Measurements from ENCODE around the gene MPO. TPM values are rescaled to one million over a fixed set of nuclear protein-coding genes. Genes with fewer than 3 reads are reported as not detected.

The MPO gene
- total RNA-seq, 1 experiment from 2014 or later, result not detected

DNA sequence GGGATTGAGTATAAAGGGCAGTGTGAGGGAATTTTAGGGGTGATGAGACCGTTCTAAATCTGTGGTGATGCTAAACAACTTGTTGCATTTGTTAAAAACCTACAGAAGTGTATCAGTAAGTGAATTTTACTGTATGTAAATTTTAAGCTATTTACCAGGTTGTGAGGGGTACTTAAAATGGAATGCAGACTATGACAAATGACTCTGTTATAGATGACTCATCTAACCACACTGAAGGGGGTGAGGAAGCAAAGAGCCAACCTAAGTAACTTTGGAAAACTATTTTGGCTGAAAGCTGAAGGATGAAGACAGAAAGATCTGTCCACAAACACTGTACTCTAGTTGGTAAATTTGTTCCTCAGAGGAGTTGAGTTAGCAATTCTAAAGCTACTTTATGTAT lies 56.4 kb downstream of the MPO start:
- Histone ChIP-seq H4K20me1 (ENCODE audit: insufficient read depth) (no peaks in the 10 kb centered on the region), H3K9ac (ENCODE audit: low read length) (no peak overlapping the region), H3K4me3 (replicated peaks in 1 of 2; ENCODE audit: low read depth in 1 of 2, low read length in 2 of 2) (peak overlapping the region in 1 of 2 experiments; percentile 32; a peak in 2 of 4 replicates), H3K27me3 (ENCODE audit: insufficient read depth, low read length) (no peaks in the 10 kb centered on the region), H3K4me1 (ENCODE audit: control insufficient read depth in 1 of 2, insufficient read depth in 2 of 2, low read length in 2 of 2) (peaks cover 12 to 18% of the 10 kb centered on the region in 2 experiments; a peak in 3 of 4 replicates), H2AFZ (ENCODE audit: low read depth, low read length, poor library complexity, severe bottlenecking) (peak overlapping the region; percentile 90), H3K9me2 (ENCODE audit: insufficient read depth) (peaks cover 2% of the 10 kb centered on the region; the same call in 1 of the 2 replicates), H3K9me3 (ENCODE audit: control insufficient read depth in 1 of 2, insufficient read depth in 1 of 2, low read depth in 1 of 2, low read length in 2 of 2) (no peaks in the 10 kb centered on the region), H3K4me2 (ENCODE audit: low read length) (peak overlapping the region; percentile 65), H3K79me2 (ENCODE audit: insufficient read depth, low read length) (no peaks in the 10 kb centered on the region), H3K27ac (ENCODE audit: low read depth, low read length) (no peak overlapping the region), H3K36me3 (ENCODE audit: control insufficient read depth in 1 of 2, insufficient read depth in 2 of 2, low read length in 2 of 2) (no peaks in the 10 kb centered on the region)
- DNase-seq (ENCODE audit: low read depth, low spot score), result peak; percentile 28
- intact Hi-C loops (cut with micrococcal nuclease), result no loop called here
- no TSS peak for BruUV-seq (replicated peaks)
- ChIA-PET POLR2A (no interaction called here), CTCF (interaction anchor here (1.1 kb wide), 1 partner anchor 9 kb away, joined by 3 read pairs; no protein-coding TSS in a partner anchor), RAD21 (ENCODE audit: low non-redundant PET in 1 of 2, low total read pairs in 2 of 2, uncharacterized antibody in 2 of 2, unreplicated experiment in 2 of 2) (no interaction called here)
- TF ChIP-seq ZFX (IDR thresholded peaks at IDR 0.05) (no peak), POLR2A (IDR thresholded peaks at IDR 0.05; ENCODE audit: borderline replicate concordance, extremely low read depth, insufficient read depth, insufficient read length) (no peak), ZBTB33 (IDR thresholded peaks at IDR 0.05; ENCODE audit: extremely low read depth, insufficient replicate concordance, low read length) (no peak), EGR1 (IDR thresholded peaks at IDR 0.05; ENCODE audit: low read depth) (no peak), RAD21 (IDR thresholded peaks at IDR 0.05; ENCODE audit: low read depth) (no peak), EZH2 (IDR thresholded peaks at IDR 0.05) (no peak), MAX (IDR thresholded peaks at IDR 0.05) (no peak), SP1 (IDR thresholded peaks at IDR 0.05; ENCODE audit: low read depth) (peak; percentile 30; the same call in 1 of the 2 replicates), FOSL1 (IDR thresholded peaks at IDR 0.05; ENCODE audit: low read depth) (peak; percentile 76), YY1 (IDR thresholded peaks at IDR 0.05; ENCODE audit: extremely low read depth, insufficient replicate concordance, low read depth, low read length) (no peak), CBX3 (IDR thresholded peaks at IDR 0.05; ENCODE audit: low read depth) (no peak), CEBPB (IDR thresholded peaks at IDR 0.05; ENCODE audit: low read depth) (no peak), ELF1 (IDR thresholded peaks at IDR 0.05; ENCODE audit: borderline replicate concordance, low read depth) (no peak), TCF7L2 (IDR thresholded peaks at IDR 0.05; ENCODE audit: borderline replicate concordance, extremely low read depth, insufficient read depth, insufficient read length) (no peak), SRF (IDR thresholded peaks at IDR 0.05; ENCODE audit: low read depth) (no peak), JUND (IDR thresholded peaks at IDR 0.05) (peak; percentile 67), SIN3A (IDR thresholded peaks at IDR 0.05; ENCODE audit: low read depth) (no peak), POLR2AphosphoS5 (IDR thresholded peaks at IDR 0.05; ENCODE audit: low read depth, low read length) (no peak), EZH2phosphoT487 (IDR thresholded peaks at IDR 0.05; ENCODE audit: borderline replicate concordance) (no peak)
- TF ChIP-seq, protein P1, sequence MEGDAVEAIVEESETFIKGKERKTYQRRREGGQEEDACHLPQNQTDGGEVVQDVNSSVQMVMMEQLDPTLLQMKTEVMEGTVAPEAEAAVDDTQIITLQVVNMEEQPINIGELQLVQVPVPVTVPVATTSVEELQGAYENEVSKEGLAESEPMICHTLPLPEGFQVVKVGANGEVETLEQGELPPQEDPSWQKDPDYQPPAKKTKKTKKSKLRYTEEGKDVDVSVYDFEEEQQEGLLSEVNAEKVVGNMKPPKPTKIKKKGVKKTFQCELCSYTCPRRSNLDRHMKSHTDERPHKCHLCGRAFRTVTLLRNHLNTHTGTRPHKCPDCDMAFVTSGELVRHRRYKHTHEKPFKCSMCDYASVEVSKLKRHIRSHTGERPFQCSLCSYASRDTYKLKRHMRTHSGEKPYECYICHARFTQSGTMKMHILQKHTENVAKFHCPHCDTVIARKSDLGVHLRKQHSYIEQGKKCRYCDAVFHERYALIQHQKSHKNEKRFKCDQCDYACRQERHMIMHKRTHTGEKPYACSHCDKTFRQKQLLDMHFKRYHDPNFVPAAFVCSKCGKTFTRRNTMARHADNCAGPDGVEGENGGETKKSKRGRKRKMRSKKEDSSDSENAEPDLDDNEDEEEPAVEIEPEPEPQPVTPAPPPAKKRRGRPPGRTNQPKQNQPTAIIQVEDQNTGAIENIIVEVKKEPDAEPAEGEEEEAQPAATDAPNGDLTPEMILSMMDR (IDR thresholded peaks at IDR 0.05 in 2 of 3, conservative IDR thresholded peaks at IDR 0.05 in 1 of 3; ENCODE audit: borderline replicate concordance in 1 of 3, insufficient read depth in 1 of 3, low read depth in 2 of 3, low read length in 2 of 3), result no peak
- TF ChIP-seq, protein P2, sequence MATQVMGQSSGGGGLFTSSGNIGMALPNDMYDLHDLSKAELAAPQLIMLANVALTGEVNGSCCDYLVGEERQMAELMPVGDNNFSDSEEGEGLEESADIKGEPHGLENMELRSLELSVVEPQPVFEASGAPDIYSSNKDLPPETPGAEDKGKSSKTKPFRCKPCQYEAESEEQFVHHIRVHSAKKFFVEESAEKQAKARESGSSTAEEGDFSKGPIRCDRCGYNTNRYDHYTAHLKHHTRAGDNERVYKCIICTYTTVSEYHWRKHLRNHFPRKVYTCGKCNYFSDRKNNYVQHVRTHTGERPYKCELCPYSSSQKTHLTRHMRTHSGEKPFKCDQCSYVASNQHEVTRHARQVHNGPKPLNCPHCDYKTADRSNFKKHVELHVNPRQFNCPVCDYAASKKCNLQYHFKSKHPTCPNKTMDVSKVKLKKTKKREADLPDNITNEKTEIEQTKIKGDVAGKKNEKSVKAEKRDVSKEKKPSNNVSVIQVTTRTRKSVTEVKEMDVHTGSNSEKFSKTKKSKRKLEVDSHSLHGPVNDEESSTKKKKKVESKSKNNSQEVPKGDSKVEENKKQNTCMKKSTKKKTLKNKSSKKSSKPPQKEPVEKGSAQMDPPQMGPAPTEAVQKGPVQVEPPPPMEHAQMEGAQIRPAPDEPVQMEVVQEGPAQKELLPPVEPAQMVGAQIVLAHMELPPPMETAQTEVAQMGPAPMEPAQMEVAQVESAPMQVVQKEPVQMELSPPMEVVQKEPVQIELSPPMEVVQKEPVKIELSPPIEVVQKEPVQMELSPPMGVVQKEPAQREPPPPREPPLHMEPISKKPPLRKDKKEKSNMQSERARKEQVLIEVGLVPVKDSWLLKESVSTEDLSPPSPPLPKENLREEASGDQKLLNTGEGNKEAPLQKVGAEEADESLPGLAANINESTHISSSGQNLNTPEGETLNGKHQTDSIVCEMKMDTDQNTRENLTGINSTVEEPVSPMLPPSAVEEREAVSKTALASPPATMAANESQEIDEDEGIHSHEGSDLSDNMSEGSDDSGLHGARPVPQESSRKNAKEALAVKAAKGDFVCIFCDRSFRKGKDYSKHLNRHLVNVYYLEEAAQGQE (IDR thresholded peaks at IDR 0.05; ENCODE audit: low read depth), result no peak
- TF ChIP-seq, protein P3, sequence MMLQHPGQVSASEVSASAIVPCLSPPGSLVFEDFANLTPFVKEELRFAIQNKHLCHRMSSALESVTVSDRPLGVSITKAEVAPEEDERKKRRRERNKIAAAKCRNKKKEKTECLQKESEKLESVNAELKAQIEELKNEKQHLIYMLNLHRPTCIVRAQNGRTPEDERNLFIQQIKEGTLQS (IDR thresholded peaks at IDR 0.05), result no peak
- ATAC-seq, result peak; percentile 75
